Measurements from ENCODE around the gene GATA6. TPM values are rescaled to one million over a fixed set of nuclear protein-coding genes. Genes with fewer than 3 reads are reported as not detected.

The GATA6 gene
- total and polyA plus RNA-seq, 7 donors: 2.5 to 16.2 (median 13.6) TPM

DNA sequence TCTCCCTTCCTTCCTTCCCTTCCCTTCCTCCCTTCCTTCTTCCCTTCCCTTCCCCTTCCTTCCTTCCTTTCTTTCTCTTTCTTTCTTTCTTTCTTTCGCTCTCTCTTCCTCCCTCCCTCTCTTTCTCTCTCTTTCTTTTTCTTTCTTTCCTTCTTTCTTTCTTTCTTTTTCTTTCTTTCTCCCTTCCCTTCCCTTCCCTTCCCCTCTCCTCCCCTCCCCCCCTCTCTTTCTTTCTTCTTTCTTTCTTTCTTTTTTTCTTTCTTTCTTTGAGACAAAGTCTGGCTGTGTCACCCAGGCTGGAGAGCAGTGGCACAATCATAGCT, 34.8 kb downstream of the GATA6 start:
- Histone ChIP-seq H3K4me1 (no peaks in the 10 kb centered on the region), H3K9me3 (no peaks in the 10 kb centered on the region), H3K4me3 (no peak overlapping the region), H3K36me3 (no peaks in the 10 kb centered on the region), H3K27me3 (no peaks in the 10 kb centered on the region), H3K27ac (no peak overlapping the region)
- WGBS, 2 donors: 94 to 100% methylated on average over 1 of the region's 1 CpG
- TF ChIP-seq POLR2A (IDR thresholded peaks at IDR 0.05): no peak
- intact Hi-C loops (cut with DNase I): no loop called here
- no peak for DNase-seq

DNA sequence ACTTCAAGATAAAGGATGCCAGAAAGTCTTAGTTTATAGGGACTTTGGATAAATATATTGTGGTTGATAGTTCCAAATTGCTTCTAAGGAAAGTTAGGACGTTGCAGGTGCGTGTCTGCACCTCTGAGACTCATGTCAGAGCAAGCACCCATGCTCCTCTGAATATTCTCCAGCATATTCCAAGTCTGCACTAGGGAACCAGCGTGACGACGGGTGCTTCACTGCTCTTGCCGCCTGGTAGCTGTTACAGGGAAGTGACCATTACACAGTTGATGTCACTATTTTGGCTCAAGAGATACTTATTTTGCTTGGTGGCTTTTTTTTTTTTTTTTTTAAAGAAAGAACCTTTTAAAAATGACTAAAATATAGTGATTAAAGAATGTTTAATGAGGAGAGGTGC, 35.6 kb downstream of the GATA6 start:
- H3K27me3 ChIP-seq: no peaks in the 10 kb centered on the region
- intact Hi-C loops (cut with DNase I): no loop called here

GRCh38 chr18:22207021-22207758, 37.8 kb downstream of the GATA6 start:
- H3K36me3 ChIP-seq: no peaks in the 10 kb centered on the region
- no peaks in the 10 kb centered on the region for H3K4me1 ChIP-seq
- H3K27me3 ChIP-seq: no peaks in the 10 kb centered on the region
- H3K4me3 ChIP-seq: no peak overlapping the region
- no peak for TF ChIP-seq CTCF (IDR thresholded peaks at IDR 0.05)
- TF ChIP-seq POLR2AphosphoS5 (IDR thresholded peaks at IDR 0.05): peak in 1 of 4 donors; percentile 10
- TF ChIP-seq POLR2A (IDR thresholded peaks at IDR 0.05): no peak
- TF ChIP-seq EP300 (IDR thresholded peaks at IDR 0.05): no peak
- whole genome bisulfite sequencing, 2 donors: 91 to 92% methylated on average over 5 of the region's 5 CpGs
- H3K9me3 ChIP-seq: no peaks in the 10 kb centered on the region
- intact Hi-C loops (cut with DNase I): no loop called here
- no peak for DNase-seq
- peak overlapping the region in 1 of 4 donors; percentile 27 for H3K27ac ChIP-seq

More for the DNA sequence above, 35.6 kb downstream of the GATA6 start:
- DNase-seq: no peak
- Histone ChIP-seq H3K4me1 (no peaks in the 10 kb centered on the region), H3K4me3 (no peak overlapping the region), H3K36me3 (no peaks in the 10 kb centered on the region), H3K27ac (no peak overlapping the region), H3K9me3 (no peaks in the 10 kb centered on the region)
- WGBS, 2 donors: 85% methylated on average over 6 of the region's 6 CpGs
- TF ChIP-seq CTCF (IDR thresholded peaks at IDR 0.05) (no peak), POLR2A (IDR thresholded peaks at IDR 0.05) (no peak), EP300 (IDR thresholded peaks at IDR 0.05) (no peak), POLR2AphosphoS5 (IDR thresholded peaks at IDR 0.05) (no peak)

- Histone ChIP-seq H3K27ac (no peak overlapping the region), H3K4me1 (peaks cover 0 to 7% (median 2%) of the 10 kb centered on the region in 4 donors), H3K27me3 (no peaks in the 10 kb centered on the region), H3K36me3 (no peaks in the 10 kb centered on the region), H3K4me3 (no peak overlapping the region), H3K9me3 (no peaks in the 10 kb centered on the region)
- no peak for TF ChIP-seq POLR2A (IDR thresholded peaks at IDR 0.05)
- TF ChIP-seq CTCF (IDR thresholded peaks at IDR 0.05): no peak
- TF ChIP-seq POLR2AphosphoS5 (IDR thresholded peaks at IDR 0.05): no peak
- TF ChIP-seq EP300 (IDR thresholded peaks at IDR 0.05): no peak
- intact Hi-C loops (cut with DNase I): no loop called here
- 84 to 85% methylated on average over 4 of the region's 4 CpGs for WGBS, 2 donors
- DNase-seq: no peak
Observed at GRCh38 chr18:22210311-22210754, 40.9 kb downstream of the GATA6 start.

- intact Hi-C loops (cut with DNase I): no loop called here
- 57 to 59% methylated on average over 2 of the region's 2 CpGs for WGBS, 2 donors
- TF ChIP-seq POLR2A (IDR thresholded peaks at IDR 0.05): no peak
- TF ChIP-seq CTCF (IDR thresholded peaks at IDR 0.05): no peak
- TF ChIP-seq POLR2AphosphoS5 (IDR thresholded peaks at IDR 0.05): no peak
- TF ChIP-seq EP300 (IDR thresholded peaks at IDR 0.05): no peak
Observed at GRCh38 chr18:22211657-22212056, 42.3 kb downstream of the GATA6 start.

More at GRCh38 chr18:22211657-22212056, 42.3 kb downstream of the GATA6 start:
- no peaks in the 10 kb centered on the region for H3K9me3 ChIP-seq
- no peak for DNase-seq
- no peak overlapping the region for H3K27ac ChIP-seq
- H3K27me3 ChIP-seq: no peaks in the 10 kb centered on the region
- H3K36me3 ChIP-seq: no peaks in the 10 kb centered on the region
- H3K4me3 ChIP-seq: no peak overlapping the region
- peaks cover 0 to 7% (median 2%) of the 10 kb centered on the region in 4 donors for H3K4me1 ChIP-seq
